HEK293 (cell line): ENCODE data around the gene ZNF276.
A peak's percentile ranks its signal among the peaks of the same experiment; 100 is the strongest.

Experiments
- GLIS1 ChIP-seq: fragments of 450-650 bp; formaldehyde crosslinking; IDR thresholded peaks from 2 replicates; pipeline ENCODE4 v1.5.1; 2016; ENCODE audit warnings: missing biosample characterization, missing genetic modification characterization
- IKZF3 ChIP-seq: fragments of 450-650 bp; IDR thresholded peaks from 2 replicates; pipeline ENCODE4 v1.5.0; 2018; ENCODE audit warnings: missing biosample characterization, mild to moderate bottlenecking, missing genetic modification characterization, moderate library complexity
- KLF10 ChIP-seq: fragments of 450-650 bp; IDR thresholded peaks from 2 replicates; pipeline ENCODE4 v1.5.1; 2018; ENCODE audit warnings: missing biosample characterization, mild to moderate bottlenecking, missing genetic modification characterization
- MZF1 ChIP-seq: fragments of 450-650 bp; formaldehyde crosslinking; IDR thresholded peaks from 2 replicates; pipeline ENCODE4 v1.5.1; 2017; ENCODE audit warnings: missing biosample characterization, missing genetic modification characterization, borderline replicate concordance
- SP3 ChIP-seq: fragments of 450-650 bp; formaldehyde crosslinking; IDR thresholded peaks from 2 replicates; pipeline ENCODE4 v1.5.1; 2016; ENCODE audit warnings: missing biosample characterization, missing genetic modification characterization
- TCF7L2 ChIP-seq: IDR thresholded peaks from 2 replicates; pipeline ENCODE4 v1.6.1; 2011; ENCODE audit warnings: low read depth, mild to moderate bottlenecking, inconsistent platforms, low read length, moderate library complexity, borderline replicate concordance
- ZBTB8A ChIP-seq: fragments of 450-650 bp; formaldehyde crosslinking; IDR thresholded peaks from 2 replicates; pipeline ENCODE4 v1.5.1; 2016; ENCODE audit warnings: missing biosample characterization, missing genetic modification characterization
- ZIC2 ChIP-seq: fragments of 450-650 bp; formaldehyde crosslinking; IDR thresholded peaks from 2 replicates; pipeline ENCODE4 v1.5.1; 2016; ENCODE audit warnings: missing biosample characterization, missing genetic modification characterization
- ZNF138 ChIP-seq: fragments of 450-650 bp; formaldehyde crosslinking; IDR thresholded peaks from 2 replicates; pipeline ENCODE4 v1.5.1; 2016; ENCODE audit warnings: missing biosample characterization, missing genetic modification characterization, borderline replicate concordance
- ZNF184 ChIP-seq: fragments of 450-650 bp; IDR thresholded peaks from 2 replicates; pipeline ENCODE4 v1.5.1; 2018; ENCODE audit warnings: missing biosample characterization, mild to moderate bottlenecking, missing genetic modification characterization
- ZNF202 ChIP-seq: fragments of 450-650 bp; formaldehyde crosslinking; IDR thresholded peaks from 2 replicates; pipeline ENCODE4 v1.5.1; 2016; ENCODE audit warnings: missing biosample characterization, missing genetic modification characterization, borderline replicate concordance
- ZNF341 ChIP-seq: fragments of 450-650 bp; formaldehyde crosslinking; IDR thresholded peaks from 2 replicates; pipeline ENCODE4; 2016; ENCODE audit warnings: low read depth, missing biosample characterization, missing genetic modification characterization
- ZNF350 ChIP-seq: fragments of 450-650 bp; formaldehyde crosslinking; IDR thresholded peaks from 2 replicates; pipeline ENCODE4 v1.5.0; 2017; ENCODE audit warnings: missing biosample characterization, mild to moderate bottlenecking, missing genetic modification characterization
- ZNF391 ChIP-seq: fragments of 450-650 bp; formaldehyde crosslinking; IDR thresholded peaks from 2 replicates; pipeline ENCODE4 v1.5.1; 2016; ENCODE audit warnings: low read depth, missing biosample characterization, missing genetic modification characterization, borderline replicate concordance
- ZNF433 ChIP-seq: fragments of 450-650 bp; formaldehyde crosslinking; IDR thresholded peaks from 2 replicates; pipeline ENCODE4 v1.5.1; 2016; ENCODE audit warnings: missing biosample characterization, missing genetic modification characterization, low read depth
- ZNF473 ChIP-seq: fragments of 450-650 bp; formaldehyde crosslinking; IDR thresholded peaks from 2 replicates; pipeline ENCODE4 v1.5.1; 2017; ENCODE audit warnings: missing biosample characterization, missing genetic modification characterization
- ZNF548 ChIP-seq: fragments of 450-650 bp; formaldehyde crosslinking; IDR thresholded peaks from 2 replicates; pipeline ENCODE4 v1.5.1; 2016; ENCODE audit warnings: missing biosample characterization, missing genetic modification characterization
- ZNF561 ChIP-seq: fragments of 450-650 bp; IDR thresholded peaks from 2 replicates; pipeline ENCODE4 v1.5.1; 2018; ENCODE audit warnings: missing biosample characterization, missing genetic modification characterization, borderline replicate concordance
- ZNF585B ChIP-seq: fragments of 450-650 bp; formaldehyde crosslinking; IDR thresholded peaks from 2 replicates; pipeline ENCODE4 v1.5.1; 2016; ENCODE audit warnings: missing biosample characterization, missing genetic modification characterization
- ZNF660 ChIP-seq: fragments of 450-650 bp; IDR thresholded peaks from 2 replicates; pipeline ENCODE4 v1.5.1; 2018; ENCODE audit warnings: missing biosample characterization, mild to moderate bottlenecking, missing genetic modification characterization
- TF ChIP-seq, protein P1 (sequence below): fragments of 450-650 bp; formaldehyde crosslinking; IDR thresholded peaks from 2 replicates; pipeline ENCODE4 v1.5.1; 2016; ENCODE audit warnings: missing biosample characterization, missing genetic modification characterization
- TF ChIP-seq, protein P2 (sequence below): fragments of 450-650 bp; formaldehyde crosslinking; IDR thresholded peaks from 2 replicates; pipeline ENCODE4 v1.5.1; 2016; ENCODE audit warnings: missing biosample characterization, missing genetic modification characterization
- TF ChIP-seq, protein P3 (sequence below): fragments of 450-650 bp; formaldehyde crosslinking; IDR thresholded peaks from 2 replicates; pipeline ENCODE4 v1.5.1; 2016; ENCODE audit warnings: missing biosample characterization, missing genetic modification characterization
- TF ChIP-seq, protein P4 (sequence below): IDR thresholded peaks from 2 replicates; pipeline ENCODE4 v1.6.1; 2011; ENCODE audit warnings: mild to moderate bottlenecking, low read depth, low read length, borderline replicate concordance
- TF ChIP-seq, protein P5 (sequence below): fragments of 450-650 bp; formaldehyde crosslinking; IDR thresholded peaks from 2 replicates; pipeline ENCODE4 v1.5.1; 2016; ENCODE audit warnings: missing biosample characterization, missing genetic modification characterization
- TF ChIP-seq, protein P6 (sequence below): fragments of 450-650 bp; formaldehyde crosslinking; IDR thresholded peaks from 2 replicates; pipeline ENCODE4 v1.5.1; 2016; ENCODE audit warnings: missing biosample characterization, missing genetic modification characterization

The ZNF276 gene

DNA sequence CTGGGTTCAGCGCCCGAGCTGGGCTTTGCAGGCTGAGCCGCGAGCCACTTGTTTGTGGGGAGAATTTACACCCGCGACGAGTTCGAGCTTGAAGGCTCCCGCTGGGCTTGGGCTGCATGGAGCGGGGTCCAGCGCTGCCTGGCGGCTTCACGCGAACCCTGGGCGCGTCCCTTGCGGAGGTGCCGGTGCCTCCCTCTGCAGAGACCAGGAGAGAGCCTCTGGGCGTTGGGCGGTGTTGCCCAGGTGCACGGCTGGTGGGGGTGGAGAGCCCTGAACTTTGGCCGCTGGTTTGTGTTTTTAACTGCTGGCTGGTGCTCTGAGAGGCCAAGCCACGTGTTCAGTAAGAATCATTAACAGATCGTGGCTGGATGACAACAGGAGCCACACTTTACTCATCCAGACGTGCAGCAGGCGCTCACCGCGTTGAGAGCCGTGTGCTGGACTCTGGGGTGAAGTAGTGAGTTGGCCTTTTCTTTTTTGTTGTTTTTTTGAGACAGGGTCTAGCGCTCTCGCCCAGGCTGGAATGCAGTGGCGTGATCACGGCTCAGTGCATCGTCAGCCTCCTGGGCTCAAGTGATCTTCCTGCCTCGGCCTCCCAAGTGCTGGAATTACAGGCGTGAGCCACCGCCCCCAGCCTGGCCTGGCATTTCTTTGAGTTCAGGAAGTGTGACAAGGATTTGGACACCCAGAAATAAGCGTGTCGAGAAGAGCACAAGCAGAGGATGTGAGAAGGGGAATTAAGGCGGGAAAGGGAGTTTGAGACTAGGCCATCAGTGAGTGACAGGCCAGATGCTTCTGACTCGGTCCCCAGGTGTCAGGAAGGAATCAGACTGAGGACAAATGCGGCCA is 34.0 kb upstream of the ZNF276 start (continued):
- no peak for TF ChIP-seq ZNF548
- TF ChIP-seq ZNF473: no peak
- TF ChIP-seq, protein P1, sequence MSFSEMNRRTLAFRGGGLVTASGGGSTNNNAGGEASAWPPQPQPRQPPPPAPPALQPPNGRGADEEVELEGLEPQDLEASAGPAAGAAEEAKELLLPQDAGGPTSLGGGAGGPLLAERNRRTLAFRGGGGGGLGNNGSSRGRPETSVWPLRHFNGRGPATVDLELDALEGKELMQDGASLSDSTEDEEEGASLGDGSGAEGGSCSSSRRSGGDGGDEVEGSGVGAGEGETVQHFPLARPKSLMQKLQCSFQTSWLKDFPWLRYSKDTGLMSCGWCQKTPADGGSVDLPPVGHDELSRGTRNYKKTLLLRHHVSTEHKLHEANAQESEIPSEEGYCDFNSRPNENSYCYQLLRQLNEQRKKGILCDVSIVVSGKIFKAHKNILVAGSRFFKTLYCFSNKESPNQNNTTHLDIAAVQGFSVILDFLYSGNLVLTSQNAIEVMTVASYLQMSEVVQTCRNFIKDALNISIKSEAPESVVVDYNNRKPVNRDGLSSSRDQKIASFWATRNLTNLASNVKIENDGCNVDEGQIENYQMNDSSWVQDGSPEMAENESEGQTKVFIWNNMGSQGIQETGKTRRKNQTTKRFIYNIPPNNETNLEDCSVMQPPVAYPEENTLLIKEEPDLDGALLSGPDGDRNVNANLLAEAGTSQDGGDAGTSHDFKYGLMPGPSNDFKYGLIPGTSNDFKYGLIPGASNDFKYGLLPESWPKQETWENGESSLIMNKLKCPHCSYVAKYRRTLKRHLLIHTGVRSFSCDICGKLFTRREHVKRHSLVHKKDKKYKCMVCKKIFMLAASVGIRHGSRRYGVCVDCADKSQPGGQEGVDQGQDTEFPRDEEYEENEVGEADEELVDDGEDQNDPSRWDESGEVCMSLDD (tag by site-specific recombination): no peak
- TF ChIP-seq, protein P2, sequence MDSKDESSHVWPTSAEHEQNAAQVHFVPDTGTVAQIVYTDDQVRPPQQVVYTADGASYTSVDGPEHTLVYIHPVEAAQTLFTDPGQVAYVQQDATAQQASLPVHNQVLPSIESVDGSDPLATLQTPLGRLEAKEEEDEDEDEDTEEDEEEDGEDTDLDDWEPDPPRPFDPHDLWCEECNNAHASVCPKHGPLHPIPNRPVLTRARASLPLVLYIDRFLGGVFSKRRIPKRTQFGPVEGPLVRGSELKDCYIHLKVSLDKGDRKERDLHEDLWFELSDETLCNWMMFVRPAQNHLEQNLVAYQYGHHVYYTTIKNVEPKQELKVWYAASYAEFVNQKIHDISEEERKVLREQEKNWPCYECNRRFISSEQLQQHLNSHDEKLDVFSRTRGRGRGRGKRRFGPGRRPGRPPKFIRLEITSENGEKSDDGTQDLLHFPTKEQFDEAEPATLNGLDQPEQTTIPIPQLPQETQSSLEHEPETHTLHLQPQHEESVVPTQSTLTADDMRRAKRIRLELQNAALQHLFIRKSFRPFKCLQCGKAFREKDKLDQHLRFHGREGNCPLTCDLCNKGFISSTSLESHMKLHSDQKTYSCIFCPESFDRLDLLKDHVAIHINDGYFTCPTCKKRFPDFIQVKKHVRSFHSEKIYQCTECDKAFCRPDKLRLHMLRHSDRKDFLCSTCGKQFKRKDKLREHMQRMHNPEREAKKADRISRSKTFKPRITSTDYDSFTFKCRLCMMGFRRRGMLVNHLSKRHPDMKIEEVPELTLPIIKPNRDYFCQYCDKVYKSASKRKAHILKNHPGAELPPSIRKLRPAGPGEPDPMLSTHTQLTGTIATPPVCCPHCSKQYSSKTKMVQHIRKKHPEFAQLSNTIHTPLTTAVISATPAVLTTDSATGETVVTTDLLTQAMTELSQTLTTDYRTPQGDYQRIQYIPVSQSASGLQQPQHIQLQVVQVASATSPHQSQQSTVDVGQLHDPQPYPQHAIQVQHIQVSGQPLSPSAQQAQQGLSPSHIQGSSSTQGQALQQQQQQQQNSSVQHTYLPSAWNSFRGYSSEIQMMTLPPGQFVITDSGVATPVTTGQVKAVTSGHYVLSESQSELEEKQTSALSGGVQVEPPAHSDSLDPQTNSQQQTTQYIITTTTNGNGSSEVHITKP: no peak
- TF ChIP-seq GLIS1 (tag by site-specific recombination): peak; percentile 5; the same call in 1 of the 2 replicates
- TF ChIP-seq, protein P3, sequence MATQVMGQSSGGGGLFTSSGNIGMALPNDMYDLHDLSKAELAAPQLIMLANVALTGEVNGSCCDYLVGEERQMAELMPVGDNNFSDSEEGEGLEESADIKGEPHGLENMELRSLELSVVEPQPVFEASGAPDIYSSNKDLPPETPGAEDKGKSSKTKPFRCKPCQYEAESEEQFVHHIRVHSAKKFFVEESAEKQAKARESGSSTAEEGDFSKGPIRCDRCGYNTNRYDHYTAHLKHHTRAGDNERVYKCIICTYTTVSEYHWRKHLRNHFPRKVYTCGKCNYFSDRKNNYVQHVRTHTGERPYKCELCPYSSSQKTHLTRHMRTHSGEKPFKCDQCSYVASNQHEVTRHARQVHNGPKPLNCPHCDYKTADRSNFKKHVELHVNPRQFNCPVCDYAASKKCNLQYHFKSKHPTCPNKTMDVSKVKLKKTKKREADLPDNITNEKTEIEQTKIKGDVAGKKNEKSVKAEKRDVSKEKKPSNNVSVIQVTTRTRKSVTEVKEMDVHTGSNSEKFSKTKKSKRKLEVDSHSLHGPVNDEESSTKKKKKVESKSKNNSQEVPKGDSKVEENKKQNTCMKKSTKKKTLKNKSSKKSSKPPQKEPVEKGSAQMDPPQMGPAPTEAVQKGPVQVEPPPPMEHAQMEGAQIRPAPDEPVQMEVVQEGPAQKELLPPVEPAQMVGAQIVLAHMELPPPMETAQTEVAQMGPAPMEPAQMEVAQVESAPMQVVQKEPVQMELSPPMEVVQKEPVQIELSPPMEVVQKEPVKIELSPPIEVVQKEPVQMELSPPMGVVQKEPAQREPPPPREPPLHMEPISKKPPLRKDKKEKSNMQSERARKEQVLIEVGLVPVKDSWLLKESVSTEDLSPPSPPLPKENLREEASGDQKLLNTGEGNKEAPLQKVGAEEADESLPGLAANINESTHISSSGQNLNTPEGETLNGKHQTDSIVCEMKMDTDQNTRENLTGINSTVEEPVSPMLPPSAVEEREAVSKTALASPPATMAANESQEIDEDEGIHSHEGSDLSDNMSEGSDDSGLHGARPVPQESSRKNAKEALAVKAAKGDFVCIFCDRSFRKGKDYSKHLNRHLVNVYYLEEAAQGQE (tag by site-specific recombination): no peak
- no peak for TF ChIP-seq MZF1
- no peak for TF ChIP-seq ZNF391
- TF ChIP-seq ZNF202: no peak
- TF ChIP-seq ZNF138 (tag by site-specific recombination): no peak
- TF ChIP-seq ZNF341 (tag by site-specific recombination): 0 out of 2 replicates have a peak, but pooled peaks have one; percentile 18
- TF ChIP-seq, protein P4, sequence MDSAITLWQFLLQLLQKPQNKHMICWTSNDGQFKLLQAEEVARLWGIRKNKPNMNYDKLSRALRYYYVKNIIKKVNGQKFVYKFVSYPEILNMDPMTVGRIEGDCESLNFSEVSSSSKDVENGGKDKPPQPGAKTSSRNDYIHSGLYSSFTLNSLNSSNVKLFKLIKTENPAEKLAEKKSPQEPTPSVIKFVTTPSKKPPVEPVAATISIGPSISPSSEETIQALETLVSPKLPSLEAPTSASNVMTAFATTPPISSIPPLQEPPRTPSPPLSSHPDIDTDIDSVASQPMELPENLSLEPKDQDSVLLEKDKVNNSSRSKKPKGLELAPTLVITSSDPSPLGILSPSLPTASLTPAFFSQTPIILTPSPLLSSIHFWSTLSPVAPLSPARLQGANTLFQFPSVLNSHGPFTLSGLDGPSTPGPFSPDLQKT: no peak
- no peak for TF ChIP-seq ZNF660 (tag by site-specific recombination)
- peak; percentile 83 for TF ChIP-seq ZBTB8A (tag by site-specific recombination)
- no peak for TF ChIP-seq ZNF184
- TF ChIP-seq, protein P5, sequence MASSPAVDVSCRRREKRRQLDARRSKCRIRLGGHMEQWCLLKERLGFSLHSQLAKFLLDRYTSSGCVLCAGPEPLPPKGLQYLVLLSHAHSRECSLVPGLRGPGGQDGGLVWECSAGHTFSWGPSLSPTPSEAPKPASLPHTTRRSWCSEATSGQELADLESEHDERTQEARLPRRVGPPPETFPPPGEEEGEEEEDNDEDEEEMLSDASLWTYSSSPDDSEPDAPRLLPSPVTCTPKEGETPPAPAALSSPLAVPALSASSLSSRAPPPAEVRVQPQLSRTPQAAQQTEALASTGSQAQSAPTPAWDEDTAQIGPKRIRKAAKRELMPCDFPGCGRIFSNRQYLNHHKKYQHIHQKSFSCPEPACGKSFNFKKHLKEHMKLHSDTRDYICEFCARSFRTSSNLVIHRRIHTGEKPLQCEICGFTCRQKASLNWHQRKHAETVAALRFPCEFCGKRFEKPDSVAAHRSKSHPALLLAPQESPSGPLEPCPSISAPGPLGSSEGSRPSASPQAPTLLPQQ: peak; percentile 70
- TF ChIP-seq TCF7L2: no peak
- TF ChIP-seq ZNF433 (tag by site-specific recombination): no peak
- TF ChIP-seq, protein P6, sequence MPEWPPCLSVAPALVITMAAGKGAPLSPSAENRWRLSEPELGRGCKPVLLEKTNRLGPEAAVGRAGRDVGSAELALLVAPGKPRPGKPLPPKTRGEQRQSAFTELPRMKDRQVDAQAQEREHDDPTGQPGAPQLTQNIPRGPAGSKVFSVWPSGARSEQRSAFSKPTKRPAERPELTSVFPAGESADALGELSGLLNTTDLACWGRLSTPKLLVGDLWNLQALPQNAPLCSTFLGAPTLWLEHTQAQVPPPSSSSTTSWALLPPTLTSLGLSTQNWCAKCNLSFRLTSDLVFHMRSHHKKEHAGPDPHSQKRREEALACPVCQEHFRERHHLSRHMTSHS (tag by site-specific recombination): no peak
- no peak for TF ChIP-seq IKZF3 (tag by site-specific recombination)
- TF ChIP-seq KLF10 (tag by site-specific recombination): no peak
- TF ChIP-seq ZNF350: no peak
- no peak for TF ChIP-seq ZNF561 (tag by site-specific recombination)
- TF ChIP-seq SP3 (tag by site-specific recombination): no peak
- no peak for TF ChIP-seq ZNF585B (tag by site-specific recombination)
- 0 out of 2 replicates have a peak, but pooled peaks have one; percentile 11 for TF ChIP-seq ZIC2
